Measurements from ENCODE around the gene ZSCAN29. TPM values are rescaled to one million over a fixed set of nuclear protein-coding genes. Genes with fewer than 3 reads are reported as not detected.

Gene ZSCAN29
- total and polyA plus RNA-seq, 12 donors = 5.2 to 26.7 (median 17.5) TPM

DNA sequence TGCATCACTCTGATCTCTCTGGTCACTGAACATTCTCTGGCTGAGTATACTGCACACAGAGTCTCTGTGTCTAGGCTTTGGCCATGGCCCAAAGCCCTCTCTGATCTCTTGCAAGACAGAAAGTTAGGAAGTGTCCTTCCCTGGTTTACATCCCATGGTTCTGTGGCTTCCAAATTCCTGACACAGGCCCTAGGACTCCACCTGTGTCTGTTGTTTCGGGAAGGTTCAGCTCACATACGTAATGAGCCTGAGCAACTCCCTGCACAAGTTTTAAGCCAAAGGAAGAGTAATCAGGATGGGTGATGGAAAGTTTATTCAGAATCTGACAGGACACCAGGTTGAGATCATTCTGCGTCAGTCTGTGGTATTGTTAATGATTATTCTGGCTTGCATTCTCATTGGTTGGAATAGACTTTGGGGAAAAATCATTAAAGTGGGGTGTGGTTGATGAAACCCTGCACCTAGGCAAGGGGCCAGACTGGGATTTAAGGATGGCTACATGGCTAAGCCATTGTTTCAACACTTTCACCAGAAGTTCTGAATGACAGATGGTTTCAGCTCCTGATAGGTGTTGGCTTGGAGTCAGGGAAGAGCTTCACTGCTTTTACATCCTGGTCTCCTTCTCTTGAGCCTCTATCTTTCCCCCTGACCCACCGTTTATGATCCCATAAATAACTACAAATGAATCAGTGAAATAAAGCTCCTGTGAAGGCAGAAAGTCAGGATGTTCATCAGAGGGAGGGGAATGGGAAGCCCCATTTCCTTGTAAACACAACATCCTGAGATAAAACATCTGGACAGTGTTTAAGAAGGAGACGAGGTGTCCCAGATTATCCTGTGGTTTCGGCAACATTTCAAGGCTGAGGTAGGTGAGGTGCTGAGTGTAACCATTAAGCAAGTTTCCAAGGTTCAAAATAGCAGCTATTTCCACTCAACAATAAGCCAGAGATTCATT, 54.5 kb downstream of the ZSCAN29 start:
- Histone ChIP-seq H3K9me3 (replicated peaks in 1 of 3) (no peaks in the 10 kb centered on the region), H3K4me1 (replicated peaks in 1 of 2) (no peaks in the 10 kb centered on the region), H3K4me3 (no peak overlapping the region), H3K27ac (no peak overlapping the region), H3K36me3 (replicated peaks in 1 of 2) (no peaks in the 10 kb centered on the region), H3K27me3 (no peaks in the 10 kb centered on the region)
- WGBS, 4 donors = 49 to 58% (median 55%) methylated on average over 6 of the region's 6 CpGs
- TF ChIP-seq POLR2A (IDR thresholded peaks at IDR 0.05) = no peak
- TF ChIP-seq, protein P1, sequence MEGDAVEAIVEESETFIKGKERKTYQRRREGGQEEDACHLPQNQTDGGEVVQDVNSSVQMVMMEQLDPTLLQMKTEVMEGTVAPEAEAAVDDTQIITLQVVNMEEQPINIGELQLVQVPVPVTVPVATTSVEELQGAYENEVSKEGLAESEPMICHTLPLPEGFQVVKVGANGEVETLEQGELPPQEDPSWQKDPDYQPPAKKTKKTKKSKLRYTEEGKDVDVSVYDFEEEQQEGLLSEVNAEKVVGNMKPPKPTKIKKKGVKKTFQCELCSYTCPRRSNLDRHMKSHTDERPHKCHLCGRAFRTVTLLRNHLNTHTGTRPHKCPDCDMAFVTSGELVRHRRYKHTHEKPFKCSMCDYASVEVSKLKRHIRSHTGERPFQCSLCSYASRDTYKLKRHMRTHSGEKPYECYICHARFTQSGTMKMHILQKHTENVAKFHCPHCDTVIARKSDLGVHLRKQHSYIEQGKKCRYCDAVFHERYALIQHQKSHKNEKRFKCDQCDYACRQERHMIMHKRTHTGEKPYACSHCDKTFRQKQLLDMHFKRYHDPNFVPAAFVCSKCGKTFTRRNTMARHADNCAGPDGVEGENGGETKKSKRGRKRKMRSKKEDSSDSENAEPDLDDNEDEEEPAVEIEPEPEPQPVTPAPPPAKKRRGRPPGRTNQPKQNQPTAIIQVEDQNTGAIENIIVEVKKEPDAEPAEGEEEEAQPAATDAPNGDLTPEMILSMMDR (IDR thresholded peaks at IDR 0.05) = no peak
- DNase-seq = no peak
- intact Hi-C loops (cut with DNase I) = no loop called here

DNA sequence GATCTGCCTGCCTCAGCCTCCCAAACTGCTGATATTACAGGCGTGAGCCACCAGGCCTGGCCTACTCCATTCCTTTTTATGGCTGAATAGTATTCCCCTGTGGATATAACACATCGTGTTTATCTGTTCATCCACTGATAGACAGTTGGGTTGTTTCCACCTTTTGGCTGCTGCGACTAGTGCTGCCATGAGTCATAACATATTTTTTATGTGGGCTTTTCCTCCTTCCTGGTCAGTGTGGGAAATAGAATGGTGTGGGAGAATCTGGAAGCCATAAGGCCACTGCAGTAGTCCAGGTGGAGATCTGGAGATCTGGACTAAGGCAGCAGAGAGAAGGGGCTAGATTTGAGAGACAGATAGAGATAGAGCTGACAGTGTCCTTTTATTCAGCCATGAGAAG, 56.7 kb downstream of the ZSCAN29 start:
- WGBS, 4 donors = 59 to 72% (median 65%) methylated on average over 3 of the region's 3 CpGs
- DNase-seq = no peak

DNA sequence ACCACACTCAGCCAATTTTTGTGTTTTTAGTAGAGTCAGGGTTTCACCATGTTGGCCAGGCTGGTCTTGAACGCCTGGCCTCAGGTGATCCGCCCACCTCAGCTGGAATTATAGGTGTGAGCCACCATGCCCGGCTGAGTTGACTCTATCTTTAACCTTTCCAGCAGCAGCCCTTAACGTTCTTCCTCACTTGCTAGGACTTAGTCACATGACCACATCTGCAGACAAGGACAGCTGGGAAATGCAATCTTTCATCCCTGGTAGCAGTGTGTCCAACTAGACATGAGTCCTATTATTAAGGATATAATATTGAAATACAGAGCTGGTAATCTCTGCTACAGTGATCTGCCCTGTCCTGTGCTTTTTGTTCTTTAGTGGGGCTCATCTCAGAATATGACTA, 58.5 kb downstream of the ZSCAN29 start:
- whole genome bisulfite sequencing, 4 donors = 44 to 63% (median 53%) methylated on average over 4 of the region's 4 CpGs
- Histone ChIP-seq H3K27me3 (no peaks in the 10 kb centered on the region), H3K4me3 (no peak overlapping the region), H3K36me3 (replicated peaks in 1 of 2) (no peaks in the 10 kb centered on the region), H3K9me3 (replicated peaks in 1 of 3) (no peaks in the 10 kb centered on the region), H3K4me1 (replicated peaks in 1 of 2) (no peaks in the 10 kb centered on the region), H3K27ac (no peak overlapping the region)
- intact Hi-C loops (cut with DNase I) = no loop called here
- no peak for TF ChIP-seq POLR2A (IDR thresholded peaks at IDR 0.05)
- TF ChIP-seq, protein P1 (IDR thresholded peaks at IDR 0.05) = no peak
- no peak for DNase-seq

More for the DNA sequence above, 56.7 kb downstream of the ZSCAN29 start:
- intact Hi-C loops (cut with DNase I) = no loop called here
- Histone ChIP-seq H3K4me3 (no peak overlapping the region), H3K9me3 (replicated peaks in 1 of 3) (no peaks in the 10 kb centered on the region), H3K4me1 (replicated peaks in 1 of 2) (no peaks in the 10 kb centered on the region), H3K27me3 (no peaks in the 10 kb centered on the region), H3K36me3 (replicated peaks in 1 of 2) (no peaks in the 10 kb centered on the region), H3K27ac (no peak overlapping the region)
- no peak for TF ChIP-seq POLR2A (IDR thresholded peaks at IDR 0.05)

Other genes starting within 250 kb of the ZSCAN29 start
- 10 to 100 TPM; 11.3 to 25.9 (median 18.4) TPM for gene TMEM62, start 237.5 kb downstream of the ZSCAN29 start, total RNA-seq
- 10 to 100 TPM; 17.5 to 21.9 (median 18.4) TPM for gene TMEM62, start 237.5 kb downstream of the ZSCAN29 start, polyA plus RNA-seq
- 100 to 1,000 TPM in 2 of 9 donors, 10 to 100 TPM in 7; 66.0 to 160 (median 91.2) TPM for gene CCNDBP1, start 185.6 kb downstream of the ZSCAN29 start, total RNA-seq
- 100 to 1,000 TPM in 1 of 3 donors, 10 to 100 TPM in 2; 34.1 to 106 (median 35.4) TPM for gene CCNDBP1, start 185.6 kb downstream of the ZSCAN29 start, polyA plus RNA-seq
- gene EPB42, start 150.0 kb downstream of the ZSCAN29 start, total RNA-seq = 1 to 10 TPM in 1 of 9 donors, under 1 TPM in 1, not detected in 7; 0.45 to 4.7 TPM
- gene EPB42, start 150.0 kb downstream of the ZSCAN29 start, polyA plus RNA-seq = under 1 TPM in 1 of 3 donors, not detected in 2; 0.10 TPM
- gene TGM5, start 104.1 kb downstream of the ZSCAN29 start, total RNA-seq = under 1 TPM in 2 of 9 donors, not detected in 7; 0.14 TPM
- under 1 TPM in 1 of 3 donors, not detected in 2; 0.13 TPM for gene TGM5, start 104.1 kb downstream of the ZSCAN29 start, polyA plus RNA-seq
- gene TGM7, start 68.8 kb downstream of the ZSCAN29 start, total RNA-seq = not detected
- not detected for gene TGM7, start 68.8 kb downstream of the ZSCAN29 start, polyA plus RNA-seq
- 10 to 100 TPM in 3 of 9 donors, 1 to 10 TPM in 6; 5.6 to 14.0 (median 9.5) TPM for gene LCMT2, start 40.5 kb downstream of the ZSCAN29 start, total RNA-seq
- gene LCMT2, start 40.5 kb downstream of the ZSCAN29 start, polyA plus RNA-seq = 10 to 100 TPM in 1 of 3 donors, 1 to 10 TPM in 2; 2.3 to 11.9 (median 2.8) TPM
- 10 to 100 TPM in 8 of 9 donors, 1 to 10 TPM in 1; 9.3 to 23.3 (median 13.9) TPM for gene TUBGCP4, start 58 bp upstream of the ZSCAN29 start, total RNA-seq
- 10 to 100 TPM in 1 of 3 donors, 1 to 10 TPM in 2; 5.3 to 11.9 (median 6.1) TPM for gene TUBGCP4, start 58 bp upstream of the ZSCAN29 start, polyA plus RNA-seq
- 10 to 100 TPM; 22.8 to 80.9 (median 45.6) TPM for gene TP53BP1, start 122.1 kb upstream of the ZSCAN29 start, total RNA-seq
- gene TP53BP1, start 122.1 kb upstream of the ZSCAN29 start, polyA plus RNA-seq = 10 to 100 TPM; 32.9 to 45.3 (median 41.6) TPM
- gene MAP1A, start 146.6 kb upstream of the ZSCAN29 start, total RNA-seq = 10 to 100 TPM in 4 of 9 donors, 1 to 10 TPM in 5; 4.7 to 27.0 (median 9.2) TPM
- 10 to 100 TPM in 2 of 3 donors, 1 to 10 TPM in 1; 3.4 to 14.6 (median 10.0) TPM for gene MAP1A, start 146.6 kb upstream of the ZSCAN29 start, polyA plus RNA-seq
- 10 to 100 TPM; 15.6 to 63.8 (median 34.7) TPM for gene PPIP5K1, start 219.2 kb upstream of the ZSCAN29 start, total RNA-seq
- 10 to 100 TPM; 15.4 to 28.1 (median 27.4) TPM for gene PPIP5K1, start 219.2 kb upstream of the ZSCAN29 start, polyA plus RNA-seq
- 1 to 10 TPM in 7 of 9 donors, under 1 TPM in 1, not detected in 1; 0.31 to 3.9 (median 1.2) TPM for gene CKMT1B, start 223.0 kb upstream of the ZSCAN29 start, total RNA-seq
- 1 to 10 TPM; 2.9 to 6.1 (median 4.7) TPM for gene CKMT1B, start 223.0 kb upstream of the ZSCAN29 start, polyA plus RNA-seq
- under 1 TPM; 0.09 to 0.88 (median 0.39) TPM for gene STRC, start 247.8 kb upstream of the ZSCAN29 start, total RNA-seq
- 1 to 10 TPM in 2 of 3 donors, not detected in 1; 2.1 to 2.6 TPM for gene STRC, start 247.8 kb upstream of the ZSCAN29 start, polyA plus RNA-seq

All from adrenal gland (tissue), 12 donors.